Fibroblast of peridontal ligament (primary cell): Measurements from ENCODE around the gene HES3.
A peak's percentile ranks its signal among the peaks of the same experiment; 100 is the strongest.

Source experiments
- DNase-seq: peaks from one replicate; pipeline ENCODE4 v3.0.0-alpha.2; 2010; ENCODE audit errors: extremely low read depth

The HES3 gene

GRCh38 chr1:6279613-6280383 lies 35.8 kb downstream of the HES3 start:
- no peak for DNase-seq

DNA sequence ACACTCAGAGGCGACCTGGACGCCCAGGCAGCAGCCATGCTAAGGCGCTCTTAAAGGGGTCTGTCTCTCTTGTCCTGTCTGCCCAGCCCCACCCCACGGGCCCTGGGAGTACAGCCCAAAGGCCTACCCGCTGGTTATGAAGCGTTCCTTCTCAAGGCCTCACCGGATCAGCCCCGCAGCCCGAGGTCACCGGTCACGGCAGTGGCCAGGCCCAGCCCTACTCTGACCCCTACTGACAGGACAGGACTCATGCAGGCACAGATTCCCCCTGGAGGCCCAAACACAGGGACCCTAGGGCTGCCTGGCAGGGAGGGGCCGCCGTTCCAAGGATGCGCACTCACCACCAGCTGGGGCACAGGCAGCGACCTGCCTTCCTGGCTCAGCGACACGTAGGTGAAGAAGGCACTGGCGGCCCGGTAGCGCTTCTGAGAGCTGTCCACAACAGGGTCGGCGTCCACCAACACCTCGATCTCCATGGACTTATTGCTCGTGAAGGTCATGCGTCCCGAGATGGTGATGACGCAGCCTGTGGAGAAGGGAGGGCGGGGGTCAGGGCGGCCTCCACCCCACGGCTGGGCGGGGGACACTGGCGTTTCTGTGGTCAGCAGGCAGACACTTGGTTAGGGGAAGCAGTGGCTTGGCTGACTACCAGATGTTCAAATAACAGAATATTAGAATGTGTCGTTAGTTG lies 36.9 kb downstream of the HES3 start:
- DNase-seq = no peak

DNA sequence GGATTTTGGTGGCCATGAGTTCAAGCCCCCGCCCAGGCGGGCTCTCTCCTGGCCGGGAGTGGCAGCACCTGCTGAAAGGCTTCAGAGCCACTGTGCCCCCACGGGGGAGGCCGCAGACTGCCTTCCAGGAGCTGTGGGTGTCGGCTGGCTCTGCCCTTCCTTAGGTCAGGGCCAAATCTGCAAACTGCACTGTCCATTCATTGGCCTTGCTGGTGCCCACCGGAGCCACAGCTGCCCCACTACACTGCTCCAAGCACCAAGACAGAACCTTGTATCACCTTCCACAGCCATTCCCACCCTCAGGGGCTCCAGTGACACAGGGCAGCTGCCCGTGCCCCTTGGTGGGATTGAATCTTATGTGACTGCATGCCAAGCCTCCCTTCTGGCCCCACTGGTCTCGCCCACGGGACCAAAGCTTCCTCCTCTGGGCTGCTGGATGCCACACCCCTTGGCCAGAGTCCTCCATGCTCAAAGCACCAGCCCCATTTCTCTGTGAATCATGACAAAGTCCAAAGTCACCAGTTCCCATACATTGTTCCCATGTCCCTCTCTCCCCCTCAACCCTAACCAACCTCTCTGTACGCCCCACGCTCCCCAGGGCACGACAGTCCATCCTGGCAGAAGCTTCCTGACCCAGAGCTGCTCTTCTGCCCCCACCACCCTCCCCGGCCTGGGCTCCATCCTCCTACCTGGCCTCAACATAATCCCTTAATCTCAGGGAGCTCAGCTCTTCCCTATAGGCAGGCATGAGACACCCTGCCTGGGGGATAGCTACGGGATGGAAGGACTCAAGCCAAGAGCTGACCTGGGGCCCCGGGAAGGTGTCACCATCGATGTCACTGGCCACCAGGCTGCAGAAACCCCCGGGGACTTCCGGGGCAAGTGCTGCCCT lies 37.8 kb downstream of the HES3 start:
- no peak for DNase-seq

DNA sequence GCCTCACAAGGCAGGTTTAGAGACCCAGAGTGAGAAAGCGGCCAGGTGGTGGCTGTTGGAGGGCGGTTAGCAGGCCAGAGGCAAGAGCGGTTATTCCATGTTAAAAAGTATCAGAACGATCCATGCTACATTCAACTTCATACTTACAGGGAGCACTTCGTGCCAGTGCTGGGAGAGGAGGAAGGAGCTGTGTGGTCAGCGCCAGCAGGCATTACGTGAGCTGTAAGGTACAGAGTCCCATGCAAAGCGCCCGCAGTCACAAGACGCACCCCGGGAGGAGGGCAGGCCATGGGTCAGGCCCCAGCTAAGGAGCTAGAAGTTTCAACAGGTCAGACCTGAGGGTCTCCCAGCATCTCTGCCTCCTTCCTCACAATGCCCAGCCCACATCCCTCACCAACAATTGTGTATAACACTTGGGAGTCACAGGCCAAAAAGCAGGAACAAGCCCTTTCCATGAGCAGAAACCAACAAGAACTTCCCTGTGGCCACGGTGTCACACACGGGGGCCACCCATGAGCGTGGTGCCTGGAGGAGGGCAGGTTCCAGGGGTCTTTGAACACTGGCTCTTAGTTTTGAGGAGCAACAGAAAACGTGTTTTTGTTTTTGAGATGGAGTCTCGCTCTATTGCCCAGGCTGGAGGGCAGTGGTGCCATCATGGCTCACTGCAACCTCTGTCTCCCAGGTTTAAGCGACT lies 38.7 kb downstream of the HES3 start:
- DNase-seq = no peak

DNA sequence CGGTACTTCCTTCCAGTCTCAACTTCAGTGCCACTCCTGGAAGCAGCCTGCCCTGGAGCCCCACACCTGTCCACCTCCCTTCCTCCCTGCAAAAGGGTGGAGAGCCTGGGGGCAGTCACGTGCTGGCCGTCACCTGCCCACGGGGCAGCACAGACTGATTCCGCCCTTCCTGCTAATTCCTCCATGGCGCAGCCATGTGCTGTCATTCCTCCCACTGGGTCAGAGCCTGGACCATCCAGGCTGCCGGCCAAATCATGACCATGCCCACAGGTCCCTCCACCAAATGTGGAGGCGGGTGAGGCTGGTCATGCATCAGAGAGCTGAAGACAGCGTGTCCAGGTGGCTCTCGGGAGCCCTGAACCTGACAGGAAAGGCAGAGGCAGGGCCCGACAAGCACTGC lies 41.4 kb downstream of the HES3 start:
- no peak for DNase-seq

- DNase-seq = no peak
These were observed 42.3 kb downstream of the HES3 start for GRCh38 chr1:6286266-6286665.

DNA sequence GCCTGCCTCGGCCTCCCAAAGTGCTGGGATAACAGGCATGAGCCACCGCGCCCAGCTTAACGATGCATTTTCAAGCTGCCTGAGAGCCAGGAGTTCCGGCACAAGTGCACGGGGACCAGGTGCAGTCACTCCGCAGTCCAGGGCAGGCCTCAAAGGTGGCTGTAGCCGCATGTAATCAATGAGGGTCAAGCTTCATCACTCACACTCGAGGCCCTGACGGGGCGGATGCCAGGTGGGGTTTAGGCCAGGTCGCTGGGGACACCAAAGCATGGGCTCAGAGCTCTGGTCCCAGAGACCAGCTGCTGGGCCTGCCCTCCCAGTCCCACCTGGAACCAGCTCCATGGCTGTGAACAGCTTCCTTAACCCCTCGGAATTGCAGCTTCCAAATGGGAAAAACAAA lies 43.0 kb downstream of the HES3 start:
- no peak for DNase-seq

GRCh38 chr1:6287431-6287886 lies 43.5 kb downstream of the HES3 start:
- peak; percentile 65 for DNase-seq

GRCh38 chr1:6288026-6288425 lies 44.0 kb downstream of the HES3 start:
- DNase-seq = no peak

- DNase-seq = no peak
These were observed 44.7 kb downstream of the HES3 start for GRCh38 chr1:6288665-6289064.

GRCh38 chr1:6292102-6292501 lies 48.1 kb downstream of the HES3 start:
- no peak for DNase-seq

DNA sequence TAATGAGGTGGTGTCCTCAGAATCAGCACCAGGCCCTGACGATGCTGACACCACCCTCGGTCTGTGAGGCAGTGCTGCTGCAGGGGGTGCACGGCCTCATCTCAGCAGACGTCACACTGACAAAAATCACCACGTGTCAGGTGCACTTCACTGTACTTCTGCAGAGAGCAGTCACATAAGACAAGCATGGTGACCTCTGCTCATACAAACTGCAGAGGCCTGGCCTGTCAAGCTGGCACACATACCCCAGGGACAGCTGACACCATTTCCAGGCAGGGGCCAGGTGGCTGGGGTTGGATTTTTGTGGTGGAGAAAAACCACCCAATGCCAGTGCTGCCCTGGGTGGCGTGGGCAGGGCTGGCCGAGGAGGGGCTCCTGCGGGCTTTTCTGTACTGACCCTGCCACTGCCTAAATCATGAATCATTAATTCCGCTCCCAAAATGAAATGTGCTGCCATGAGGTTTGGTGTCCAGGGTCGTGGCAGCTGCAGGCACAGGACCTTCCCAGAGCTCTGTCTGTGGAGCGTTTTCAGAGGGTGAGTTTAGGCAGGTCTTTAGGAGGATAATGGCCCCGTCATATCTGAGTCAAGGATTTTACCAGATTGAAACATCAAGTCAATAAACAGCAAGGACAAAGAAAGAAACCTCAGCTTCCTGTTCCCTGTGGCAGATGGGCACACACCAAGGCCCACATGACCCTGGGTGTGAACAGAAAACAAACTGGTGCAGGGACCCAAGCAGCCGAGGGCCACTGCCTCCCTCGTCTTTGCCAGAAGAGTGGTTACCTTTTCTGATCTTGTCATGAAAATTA lies 50.3 kb downstream of the HES3 start:
- no peak for DNase-seq

DNA sequence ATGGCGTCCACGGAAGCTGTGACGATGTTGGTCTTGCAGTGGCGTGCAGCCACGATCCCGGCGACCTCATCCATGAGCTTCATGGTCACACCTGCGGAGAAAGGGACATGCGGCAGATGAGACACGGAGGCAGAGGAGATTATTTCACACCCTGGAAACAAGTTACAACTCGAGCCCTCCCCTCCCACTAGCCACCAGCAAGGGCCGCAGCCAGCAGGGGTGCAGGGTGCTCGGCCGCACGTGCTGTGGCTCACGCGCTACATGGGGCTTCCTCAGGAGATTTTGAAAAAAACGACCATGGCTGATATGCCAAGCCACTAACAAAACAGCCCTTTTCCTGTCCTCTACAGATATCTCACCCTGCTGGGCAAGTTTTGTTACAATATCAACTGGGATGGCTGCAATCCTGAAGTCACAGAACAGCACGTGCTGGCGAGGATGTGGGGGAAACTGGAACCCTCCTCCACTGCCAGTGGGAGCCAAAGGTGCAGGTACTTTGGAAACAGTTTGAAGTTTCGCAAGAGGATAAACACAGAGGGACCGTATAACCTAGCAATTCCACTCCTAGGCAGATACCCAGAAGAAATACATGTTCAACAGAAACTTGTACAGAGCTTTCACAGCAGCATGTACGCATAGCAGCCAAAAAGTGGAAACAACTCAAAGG lies 51.0 kb downstream of the HES3 start:
- no peak for DNase-seq
